ENCODE results near the gene MAML3.

Gene MAML3

DNA sequence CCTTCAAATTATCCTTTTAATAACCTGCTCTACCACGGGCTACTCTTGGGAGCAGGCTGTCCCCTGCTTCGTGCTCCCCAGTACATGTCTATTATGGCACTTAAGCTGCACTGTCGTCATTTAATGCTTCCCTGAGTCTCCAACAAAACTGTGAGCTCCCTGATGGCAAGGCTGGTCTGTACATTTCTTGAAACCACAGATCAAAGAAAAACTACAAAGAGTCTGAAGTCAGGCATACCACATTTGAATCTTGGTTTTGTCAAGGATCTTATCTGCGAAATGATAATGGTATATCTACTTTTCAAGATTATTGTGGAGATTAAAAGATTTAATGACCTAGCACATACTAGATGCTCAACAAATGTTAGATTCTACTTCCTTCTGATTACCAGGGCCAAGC is 45.7 kb downstream of the MAML3 start:
- TF ChIP-seq, protein P1, sequence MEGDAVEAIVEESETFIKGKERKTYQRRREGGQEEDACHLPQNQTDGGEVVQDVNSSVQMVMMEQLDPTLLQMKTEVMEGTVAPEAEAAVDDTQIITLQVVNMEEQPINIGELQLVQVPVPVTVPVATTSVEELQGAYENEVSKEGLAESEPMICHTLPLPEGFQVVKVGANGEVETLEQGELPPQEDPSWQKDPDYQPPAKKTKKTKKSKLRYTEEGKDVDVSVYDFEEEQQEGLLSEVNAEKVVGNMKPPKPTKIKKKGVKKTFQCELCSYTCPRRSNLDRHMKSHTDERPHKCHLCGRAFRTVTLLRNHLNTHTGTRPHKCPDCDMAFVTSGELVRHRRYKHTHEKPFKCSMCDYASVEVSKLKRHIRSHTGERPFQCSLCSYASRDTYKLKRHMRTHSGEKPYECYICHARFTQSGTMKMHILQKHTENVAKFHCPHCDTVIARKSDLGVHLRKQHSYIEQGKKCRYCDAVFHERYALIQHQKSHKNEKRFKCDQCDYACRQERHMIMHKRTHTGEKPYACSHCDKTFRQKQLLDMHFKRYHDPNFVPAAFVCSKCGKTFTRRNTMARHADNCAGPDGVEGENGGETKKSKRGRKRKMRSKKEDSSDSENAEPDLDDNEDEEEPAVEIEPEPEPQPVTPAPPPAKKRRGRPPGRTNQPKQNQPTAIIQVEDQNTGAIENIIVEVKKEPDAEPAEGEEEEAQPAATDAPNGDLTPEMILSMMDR (IDR thresholded peaks at IDR 0.05): no peak

DNA sequence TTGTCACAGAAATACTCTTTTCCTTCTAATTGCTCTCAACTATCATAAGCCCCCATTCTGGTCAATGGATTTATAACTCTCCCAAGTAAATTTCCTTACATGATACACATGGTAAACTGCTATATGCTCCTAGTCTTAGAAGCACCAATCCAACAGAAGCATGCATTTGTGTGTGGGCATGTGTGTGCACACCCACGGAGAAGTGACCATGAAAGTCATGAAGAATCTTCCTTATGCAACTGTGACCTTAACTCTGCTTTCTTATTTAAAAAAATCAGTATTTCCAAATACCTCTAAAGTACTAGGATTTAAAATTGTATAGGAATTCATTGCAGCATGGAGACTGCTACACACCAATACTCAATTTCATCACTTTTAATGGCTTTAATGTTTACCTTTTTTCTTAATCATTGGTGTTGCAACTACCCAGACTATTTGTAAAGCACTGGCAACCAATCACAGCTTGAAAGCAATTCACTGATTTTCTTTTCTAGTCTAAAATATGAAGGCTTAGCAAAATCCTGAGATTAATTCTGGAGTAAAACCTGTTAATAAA is 47.6 kb downstream of the MAML3 start:
- TF ChIP-seq, protein P1 (IDR thresholded peaks at IDR 0.05): no peak

DNA sequence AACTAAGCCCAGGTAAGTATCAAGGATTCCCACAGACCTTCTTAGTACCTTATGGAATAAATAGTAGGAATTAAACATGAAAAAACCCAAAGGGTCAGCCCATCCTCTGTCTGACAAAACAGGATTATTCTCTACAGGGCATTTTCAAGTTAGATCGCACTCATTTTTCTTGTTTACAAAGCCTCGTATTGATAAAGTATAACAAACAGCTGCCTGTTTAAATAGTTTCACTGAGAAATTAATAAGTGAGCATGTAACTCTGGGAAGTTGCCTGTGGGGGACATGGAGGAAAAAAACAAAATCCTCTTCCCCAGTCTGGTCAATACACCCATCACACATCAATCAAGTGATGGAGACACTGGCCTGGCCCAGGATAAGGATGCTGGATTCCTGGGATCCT is 48.5 kb downstream of the MAML3 start:
- TF ChIP-seq, protein P1 (IDR thresholded peaks at IDR 0.05): no peak

DNA sequence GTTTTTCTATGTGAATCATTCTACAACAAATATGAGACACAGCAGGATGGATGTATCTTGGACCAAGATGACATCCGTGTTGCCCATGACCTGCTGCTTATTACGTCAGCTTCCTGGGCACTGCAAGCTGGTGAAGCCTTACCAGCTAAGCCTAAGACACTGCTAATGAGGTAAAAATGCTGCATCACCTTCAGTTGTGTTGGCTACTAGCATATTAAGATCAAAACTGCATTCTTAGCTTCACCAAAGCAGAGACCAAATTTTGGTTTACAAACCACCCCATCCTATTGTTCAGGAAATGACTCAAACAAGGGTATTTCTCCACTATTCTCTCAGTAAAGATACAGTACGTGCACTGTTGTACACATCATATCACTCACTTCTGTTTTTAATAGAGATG is 50.3 kb downstream of the MAML3 start:
- TF ChIP-seq, protein P1 (IDR thresholded peaks at IDR 0.05): no peak

DNA sequence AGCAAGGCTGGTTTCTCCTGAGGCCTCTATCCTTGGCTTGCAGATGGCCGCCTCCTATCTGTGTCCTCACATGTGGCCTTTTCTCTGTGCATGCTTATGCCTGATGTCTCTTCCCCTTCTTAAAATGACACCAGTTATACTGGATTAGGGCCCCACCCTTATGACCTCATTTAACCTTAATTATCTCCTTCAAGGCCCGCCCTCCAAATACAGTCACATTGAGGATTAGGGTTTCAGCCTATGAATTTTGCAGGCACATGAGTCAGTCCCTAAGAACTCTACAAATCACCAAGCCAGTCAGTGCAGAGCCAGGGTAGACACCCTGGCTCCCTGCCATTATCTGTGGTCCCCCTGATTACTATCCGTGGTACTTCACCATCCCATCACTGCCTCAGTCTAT is 51.6 kb downstream of the MAML3 start:
- TF ChIP-seq, protein P1 (IDR thresholded peaks at IDR 0.05): no peak

DNA sequence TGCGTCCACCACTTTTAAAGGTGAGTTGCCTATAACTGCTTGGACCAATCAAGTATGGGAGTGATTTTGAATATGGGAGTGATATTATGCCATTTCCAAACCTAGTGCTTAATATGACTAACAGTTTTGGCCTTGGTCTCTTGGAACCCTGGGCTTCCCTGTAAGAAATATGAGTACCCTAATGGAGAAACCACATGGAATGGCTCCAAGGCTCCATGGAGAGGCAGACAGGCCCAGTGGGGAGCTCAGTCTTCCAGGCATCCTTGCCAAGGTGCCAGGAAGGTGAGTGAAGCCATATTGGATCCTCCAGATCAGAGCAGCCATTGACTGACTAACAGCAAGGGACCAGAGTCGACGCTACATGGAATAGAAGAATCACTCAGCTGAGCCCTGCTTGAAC is 53.2 kb downstream of the MAML3 start:
- TF ChIP-seq, protein P1 (IDR thresholded peaks at IDR 0.05): no peak

DNA sequence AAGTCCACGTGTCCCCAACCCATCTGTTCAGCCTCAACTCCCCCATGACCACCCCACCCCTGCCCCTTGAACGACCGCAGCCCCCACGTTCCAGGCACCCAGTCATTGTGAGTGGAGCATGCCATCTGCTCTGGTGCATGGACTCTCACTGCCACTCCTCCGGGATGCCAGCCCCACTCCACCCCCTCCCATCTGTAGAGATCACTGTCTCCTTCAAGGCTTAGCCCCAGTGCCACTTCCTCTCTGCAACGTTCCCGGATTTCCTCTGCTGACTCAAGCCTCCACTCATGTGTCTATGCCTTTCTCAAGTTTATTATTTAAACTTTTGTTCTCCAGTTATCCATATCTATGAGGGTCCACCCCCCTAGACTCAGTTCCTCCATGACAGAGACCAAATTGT is 54.0 kb downstream of the MAML3 start:
- TF ChIP-seq, protein P1 (IDR thresholded peaks at IDR 0.05): no peak

Measured in LNCAP (cell line).